MM.1S (cell line): Measurements from ENCODE around the gene IGFN1.

Source experiments
- DNase-seq: peaks from one replicate; pipeline ENCODE4 v3.0.0-alpha.2; 2015
- H2AFZ ChIP-seq: fragments of 300-600 bp; sonication (generic); 2 replicates; pipeline ENCODE4 v1.6.0; 2016; ENCODE audit warnings: antibody characterized with exemption, low read length
- H3F3A ChIP-seq: fragments of 300-600 bp; sonication (generic); 2 replicates; pipeline ENCODE4 v1.6.1; 2016; ENCODE audit warnings: mild to moderate bottlenecking, antibody characterized with exemption, low read length, moderate library complexity, mixed read lengths; ENCODE audit not compliant: insufficient read depth
- H3K27ac ChIP-seq: fragments of 300-600 bp; sonication (generic); 2 replicates; pipeline ENCODE4 v1.5.1; 2016; ENCODE audit warnings: mild to moderate bottlenecking, low read length
- H3K27me3 ChIP-seq: fragments of 300-600 bp; sonication (generic); replicated peaks from 2 replicates; pipeline ENCODE4 v1.6.0; 2016; ENCODE audit warnings: low read length; ENCODE audit not compliant: insufficient read depth
- H3K36me3 ChIP-seq: fragments of 300-600 bp; sonication (generic); replicated peaks from 2 replicates; pipeline ENCODE4 v1.6.1; 2016; ENCODE audit warnings: mild to moderate bottlenecking, low read length, mixed read lengths; ENCODE audit not compliant: insufficient read depth
- H3K4me1 ChIP-seq: fragments of 300-600 bp; sonication (generic); 2 replicates; pipeline ENCODE4 v1.6.1; 2016; ENCODE audit warnings: low read length, mixed read lengths
- H3K4me2 ChIP-seq: fragments of 300-600 bp; sonication (generic); 2 replicates; pipeline ENCODE4 v1.6.0; 2016; ENCODE audit warnings: low read depth, low read length
- H3K4me3 ChIP-seq: fragments of 300-600 bp; sonication (generic); 2 replicates; pipeline ENCODE4 v1.5.1; 2016; ENCODE audit warnings: low read length, mixed read lengths
- H3K79me2 ChIP-seq: fragments of 300-600 bp; sonication (generic); 2 replicates; pipeline ENCODE4 v1.6.1; 2016; ENCODE audit warnings: mixed run types, low read length, mixed read lengths
- H3K9ac ChIP-seq: fragments of 300-600 bp; sonication (generic); 2 replicates; pipeline ENCODE4 v1.6.1; 2016; ENCODE audit warnings: low read length, mixed read lengths
- H3K9me2 ChIP-seq: fragments of 300-600 bp; sonication (generic); replicated peaks from 2 replicates; pipeline ENCODE4 v1.6.1; 2016; ENCODE audit warnings: mild to moderate bottlenecking, low read length, mixed read lengths; ENCODE audit not compliant: insufficient read depth
- H3K9me3 ChIP-seq: fragments of 300-600 bp; sonication (generic); replicated peaks from 2 replicates; pipeline ENCODE4 v1.6.1; 2016; ENCODE audit warnings: mild to moderate bottlenecking, low read length, mixed read lengths; ENCODE audit not compliant: insufficient read depth
- H4K20me1 ChIP-seq: fragments of 300-600 bp; sonication (generic); 2 replicates; pipeline ENCODE4 v1.6.1; 2016; ENCODE audit warnings: mild to moderate bottlenecking, low read length, moderate library complexity, mixed read lengths; ENCODE audit not compliant: insufficient read depth
- EZH2 ChIP-seq: fragments of 300-600 bp; sonication (generic); optimal IDR thresholded peaks from 2 replicates; pipeline ENCODE3; 2017; ENCODE audit warnings: low read depth, mild to moderate bottlenecking, antibody characterized with exemption, low read length, mixed read lengths
- EZH2phosphoT487 ChIP-seq: fragments of 300-600 bp; sonication (generic); IDR thresholded peaks from 2 replicates; pipeline ENCODE4 v1.6.1; 2018; ENCODE audit warnings: antibody characterized with exemption, low read length
- TF ChIP-seq, protein P1 (sequence below): fragments of 300-600 bp; sonication (generic); IDR thresholded peaks from 2 replicates; pipeline ENCODE4 v1.5.1; 2016; ENCODE audit warnings: antibody characterized with exemption, low read length, mixed read lengths

The IGFN1 gene

DNA sequence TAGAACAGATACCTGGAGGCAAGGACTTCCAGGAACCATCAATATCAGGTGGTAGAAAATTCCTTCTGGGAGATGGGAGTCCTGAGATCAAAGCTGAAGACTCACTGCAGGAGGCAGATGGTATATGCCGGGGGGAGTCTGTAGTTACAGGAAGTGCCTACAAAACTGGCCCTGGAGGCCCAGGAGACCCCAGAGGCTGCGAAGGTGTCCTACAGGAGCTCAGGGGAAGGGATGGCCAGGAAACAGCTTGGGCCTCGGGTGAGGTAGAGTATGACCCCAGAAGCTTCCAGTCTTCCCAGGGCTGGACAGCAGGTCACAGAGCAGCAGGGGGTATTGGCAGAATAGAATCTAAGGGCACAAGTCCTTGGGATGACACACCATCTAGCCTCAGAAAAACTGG is 16.4 kb downstream of the IGFN1 start:
- H3K79me2 ChIP-seq, result no peaks in the 10 kb centered on the region
- no peaks in the 10 kb centered on the region for H4K20me1 ChIP-seq
- H2AFZ ChIP-seq, result no peak overlapping the region
- DNase-seq, result no peak
- TF ChIP-seq, protein P1, sequence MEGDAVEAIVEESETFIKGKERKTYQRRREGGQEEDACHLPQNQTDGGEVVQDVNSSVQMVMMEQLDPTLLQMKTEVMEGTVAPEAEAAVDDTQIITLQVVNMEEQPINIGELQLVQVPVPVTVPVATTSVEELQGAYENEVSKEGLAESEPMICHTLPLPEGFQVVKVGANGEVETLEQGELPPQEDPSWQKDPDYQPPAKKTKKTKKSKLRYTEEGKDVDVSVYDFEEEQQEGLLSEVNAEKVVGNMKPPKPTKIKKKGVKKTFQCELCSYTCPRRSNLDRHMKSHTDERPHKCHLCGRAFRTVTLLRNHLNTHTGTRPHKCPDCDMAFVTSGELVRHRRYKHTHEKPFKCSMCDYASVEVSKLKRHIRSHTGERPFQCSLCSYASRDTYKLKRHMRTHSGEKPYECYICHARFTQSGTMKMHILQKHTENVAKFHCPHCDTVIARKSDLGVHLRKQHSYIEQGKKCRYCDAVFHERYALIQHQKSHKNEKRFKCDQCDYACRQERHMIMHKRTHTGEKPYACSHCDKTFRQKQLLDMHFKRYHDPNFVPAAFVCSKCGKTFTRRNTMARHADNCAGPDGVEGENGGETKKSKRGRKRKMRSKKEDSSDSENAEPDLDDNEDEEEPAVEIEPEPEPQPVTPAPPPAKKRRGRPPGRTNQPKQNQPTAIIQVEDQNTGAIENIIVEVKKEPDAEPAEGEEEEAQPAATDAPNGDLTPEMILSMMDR, result no peak
- TF ChIP-seq EZH2phosphoT487 (no peak), EZH2 (no peak)
- no peak overlapping the region for H3K4me2 ChIP-seq
- H3K9ac ChIP-seq, result no peak overlapping the region
- no peaks in the 10 kb centered on the region for H3K4me1 ChIP-seq
- H3K36me3 ChIP-seq, result no peaks in the 10 kb centered on the region
- no peaks in the 10 kb centered on the region for H3K9me3 ChIP-seq
- H3K27me3 ChIP-seq, result peaks cover 39% of the 10 kb centered on the region
- H3F3A ChIP-seq, result no peaks in the 10 kb centered on the region
- no peaks in the 10 kb centered on the region for H3K9me2 ChIP-seq
- H3K4me3 ChIP-seq, result no peak overlapping the region
- H3K27ac ChIP-seq, result no peak overlapping the region

DNA sequence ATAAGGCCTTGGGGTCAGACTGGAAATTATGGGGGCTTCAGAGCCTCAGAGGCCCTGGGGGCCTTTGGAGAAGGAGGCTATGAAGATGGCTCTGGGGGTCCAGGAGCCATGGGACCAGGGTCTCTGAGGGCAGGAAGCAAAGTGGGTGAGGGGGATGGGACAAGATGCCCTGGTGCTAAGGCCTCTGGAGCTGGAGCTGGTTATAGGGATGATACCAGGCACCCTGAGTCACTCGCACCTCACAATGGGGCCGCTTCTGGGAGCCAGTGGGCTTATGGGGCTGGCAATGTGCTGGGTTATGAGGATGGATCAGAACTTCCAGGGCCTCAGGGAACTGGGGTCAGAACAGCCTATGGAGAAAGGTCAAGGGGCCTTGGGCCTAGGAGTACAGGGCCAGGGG is 17.6 kb downstream of the IGFN1 start:
- Histone ChIP-seq H3F3A (no peaks in the 10 kb centered on the region), H2AFZ (no peak overlapping the region), H3K36me3 (no peaks in the 10 kb centered on the region), H3K9me2 (no peaks in the 10 kb centered on the region), H3K4me3 (no peak overlapping the region), H4K20me1 (no peaks in the 10 kb centered on the region), H3K9me3 (no peaks in the 10 kb centered on the region), H3K4me1 (no peaks in the 10 kb centered on the region), H3K79me2 (no peaks in the 10 kb centered on the region), H3K9ac (no peak overlapping the region), H3K27ac (no peak overlapping the region), H3K4me2 (no peak overlapping the region), H3K27me3 (peaks cover 45% of the 10 kb centered on the region)
- DNase-seq, result no peak
- TF ChIP-seq EZH2phosphoT487 (no peak), EZH2 (no peak)

DNA sequence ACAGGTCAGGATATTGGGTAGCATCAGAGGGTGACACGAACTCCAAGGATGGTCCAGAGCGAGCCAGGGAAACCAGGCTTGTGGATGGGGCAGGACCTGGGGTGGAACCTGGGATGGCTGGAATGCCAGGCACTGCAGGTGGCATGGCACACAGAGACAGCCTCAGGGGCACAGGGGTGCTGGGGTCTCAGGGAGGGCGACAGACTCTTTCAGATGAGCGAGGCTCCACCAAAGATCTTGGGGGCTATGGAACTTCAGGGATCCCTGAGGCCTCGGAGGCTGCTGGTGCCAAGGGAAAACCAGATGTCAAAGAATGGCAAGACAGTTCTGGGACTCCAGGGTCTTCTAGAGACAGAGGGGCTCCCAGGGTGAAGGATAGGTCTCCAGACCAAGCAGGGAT is 21.4 kb downstream of the IGFN1 start:
- Histone ChIP-seq H3K4me1 (no peaks in the 10 kb centered on the region), H3K9ac (no peak overlapping the region)

DNA sequence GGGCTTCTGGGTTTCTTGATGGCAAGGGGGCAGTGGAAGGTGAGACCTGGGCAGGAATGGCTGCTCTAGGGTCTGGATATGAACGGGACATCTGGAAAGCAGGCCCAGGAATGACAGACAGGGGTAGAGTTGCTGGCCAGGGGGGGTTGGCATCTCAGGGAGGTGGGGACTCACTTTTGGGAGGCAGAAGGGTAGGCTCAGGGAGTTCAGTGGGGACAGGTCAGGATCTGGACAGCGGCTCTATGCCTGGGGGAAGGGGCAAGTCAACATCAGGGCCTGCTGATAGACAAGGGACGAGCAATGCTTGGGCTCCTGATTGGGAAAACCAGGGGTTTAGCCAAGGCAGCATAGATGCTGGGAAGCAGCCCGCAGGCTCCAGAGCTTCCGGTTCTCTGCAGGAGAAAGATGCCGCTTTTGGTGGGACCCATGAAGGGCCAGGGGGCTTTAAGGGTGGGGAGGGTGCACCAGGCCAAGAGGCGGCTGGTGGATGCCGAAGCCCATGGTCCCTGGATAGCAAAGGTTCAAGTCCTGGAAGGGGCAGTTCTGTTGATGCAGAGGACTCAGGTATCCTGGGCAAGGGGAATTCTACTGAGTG is 21.9 kb downstream of the IGFN1 start:
- no peak overlapping the region for H3K27ac ChIP-seq

More for the DNA sequence above, 21.4 kb downstream of the IGFN1 start:
- Histone ChIP-seq H4K20me1 (no peaks in the 10 kb centered on the region), H3K4me3 (no peak overlapping the region), H3K9me2 (no peaks in the 10 kb centered on the region), H3F3A (no peaks in the 10 kb centered on the region), H3K36me3 (no peaks in the 10 kb centered on the region), H3K79me2 (no peaks in the 10 kb centered on the region), H2AFZ (no peak overlapping the region), H3K4me2 (no peak overlapping the region), H3K27ac (no peak overlapping the region), H3K9me3 (no peaks in the 10 kb centered on the region), H3K27me3 (peaks cover 40% of the 10 kb centered on the region)
- no peak for DNase-seq
- TF ChIP-seq, protein P1, result no peak
- no peak for TF ChIP-seq EZH2

More for the DNA sequence above, 21.9 kb downstream of the IGFN1 start:
- no peaks in the 10 kb centered on the region for H3K79me2 ChIP-seq
- H2AFZ ChIP-seq, result no peak overlapping the region
- no peaks in the 10 kb centered on the region for H4K20me1 ChIP-seq
- peaks cover 44% of the 10 kb centered on the region for H3K27me3 ChIP-seq
- no peaks in the 10 kb centered on the region for H3K9me2 ChIP-seq
- H3K9ac ChIP-seq, result no peak overlapping the region
- H3F3A ChIP-seq, result no peaks in the 10 kb centered on the region
- no peaks in the 10 kb centered on the region for H3K9me3 ChIP-seq
- no peaks in the 10 kb centered on the region for H3K4me1 ChIP-seq
- H3K4me2 ChIP-seq, result no peak overlapping the region
- no peak for DNase-seq
- H3K4me3 ChIP-seq, result no peak overlapping the region
- H3K36me3 ChIP-seq, result no peaks in the 10 kb centered on the region
- TF ChIP-seq EZH2 (no peak), EZH2phosphoT487 (no peak)
- TF ChIP-seq, protein P1, result no peak
